ENCODE measurements around the gene LNX1.

DNA sequence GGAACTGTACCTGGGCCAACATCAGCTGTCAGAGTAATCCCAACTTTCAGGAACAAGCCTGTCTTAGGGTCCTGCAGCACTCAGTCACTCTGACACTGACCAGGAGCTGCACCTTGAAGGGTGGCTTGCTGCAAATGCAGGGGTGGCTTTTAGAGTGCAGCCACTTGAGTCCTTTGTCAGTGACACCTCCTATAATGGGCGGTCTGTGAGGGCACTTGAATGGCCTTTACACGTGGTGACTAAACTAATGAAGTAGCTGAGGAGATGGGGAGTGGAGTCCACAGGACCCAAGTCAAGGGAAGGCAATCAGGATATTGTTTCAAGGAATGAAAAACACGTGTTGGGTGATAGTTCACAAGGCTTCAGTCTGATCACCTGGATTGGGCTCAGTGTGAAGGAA is 11.1 kb upstream of the LNX1 start:
- TF ChIP-seq ZBTB33 (IDR thresholded peaks at IDR 0.05; ENCODE audit: borderline replicate concordance, low read depth) (no peak), MXI1 (IDR thresholded peaks at IDR 0.05; ENCODE audit: low read depth, low read length) (no peak), EP300 (IDR thresholded peaks at IDR 0.05; ENCODE audit: borderline replicate concordance in 1 of 2, low read depth in 1 of 2, low read length in 1 of 2) (no peak), GABPA (IDR thresholded peaks at IDR 0.05; ENCODE audit: low read depth) (no peak), TEAD4 (IDR thresholded peaks at IDR 0.05; ENCODE audit: borderline replicate concordance, insufficient read depth) (no peak), CHD2 (IDR thresholded peaks at IDR 0.05; ENCODE audit: low read length, partially characterized antibody) (no peak), YY1 (IDR thresholded peaks at IDR 0.05; ENCODE audit: low read depth) (no peak), POLR2AphosphoS5 (IDR thresholded peaks at IDR 0.05; ENCODE audit: low read depth, low read length) (no peak), TAF1 (IDR thresholded peaks at IDR 0.05; ENCODE audit: borderline replicate concordance, low read depth, low read length) (no peak), EZH2phosphoT487 (IDR thresholded peaks at IDR 0.05; ENCODE audit: borderline replicate concordance, low read depth) (no peak)
- TF ChIP-seq, protein P1, sequence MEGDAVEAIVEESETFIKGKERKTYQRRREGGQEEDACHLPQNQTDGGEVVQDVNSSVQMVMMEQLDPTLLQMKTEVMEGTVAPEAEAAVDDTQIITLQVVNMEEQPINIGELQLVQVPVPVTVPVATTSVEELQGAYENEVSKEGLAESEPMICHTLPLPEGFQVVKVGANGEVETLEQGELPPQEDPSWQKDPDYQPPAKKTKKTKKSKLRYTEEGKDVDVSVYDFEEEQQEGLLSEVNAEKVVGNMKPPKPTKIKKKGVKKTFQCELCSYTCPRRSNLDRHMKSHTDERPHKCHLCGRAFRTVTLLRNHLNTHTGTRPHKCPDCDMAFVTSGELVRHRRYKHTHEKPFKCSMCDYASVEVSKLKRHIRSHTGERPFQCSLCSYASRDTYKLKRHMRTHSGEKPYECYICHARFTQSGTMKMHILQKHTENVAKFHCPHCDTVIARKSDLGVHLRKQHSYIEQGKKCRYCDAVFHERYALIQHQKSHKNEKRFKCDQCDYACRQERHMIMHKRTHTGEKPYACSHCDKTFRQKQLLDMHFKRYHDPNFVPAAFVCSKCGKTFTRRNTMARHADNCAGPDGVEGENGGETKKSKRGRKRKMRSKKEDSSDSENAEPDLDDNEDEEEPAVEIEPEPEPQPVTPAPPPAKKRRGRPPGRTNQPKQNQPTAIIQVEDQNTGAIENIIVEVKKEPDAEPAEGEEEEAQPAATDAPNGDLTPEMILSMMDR (IDR thresholded peaks at IDR 0.05): no peak
- TF ChIP-seq, protein P2, sequence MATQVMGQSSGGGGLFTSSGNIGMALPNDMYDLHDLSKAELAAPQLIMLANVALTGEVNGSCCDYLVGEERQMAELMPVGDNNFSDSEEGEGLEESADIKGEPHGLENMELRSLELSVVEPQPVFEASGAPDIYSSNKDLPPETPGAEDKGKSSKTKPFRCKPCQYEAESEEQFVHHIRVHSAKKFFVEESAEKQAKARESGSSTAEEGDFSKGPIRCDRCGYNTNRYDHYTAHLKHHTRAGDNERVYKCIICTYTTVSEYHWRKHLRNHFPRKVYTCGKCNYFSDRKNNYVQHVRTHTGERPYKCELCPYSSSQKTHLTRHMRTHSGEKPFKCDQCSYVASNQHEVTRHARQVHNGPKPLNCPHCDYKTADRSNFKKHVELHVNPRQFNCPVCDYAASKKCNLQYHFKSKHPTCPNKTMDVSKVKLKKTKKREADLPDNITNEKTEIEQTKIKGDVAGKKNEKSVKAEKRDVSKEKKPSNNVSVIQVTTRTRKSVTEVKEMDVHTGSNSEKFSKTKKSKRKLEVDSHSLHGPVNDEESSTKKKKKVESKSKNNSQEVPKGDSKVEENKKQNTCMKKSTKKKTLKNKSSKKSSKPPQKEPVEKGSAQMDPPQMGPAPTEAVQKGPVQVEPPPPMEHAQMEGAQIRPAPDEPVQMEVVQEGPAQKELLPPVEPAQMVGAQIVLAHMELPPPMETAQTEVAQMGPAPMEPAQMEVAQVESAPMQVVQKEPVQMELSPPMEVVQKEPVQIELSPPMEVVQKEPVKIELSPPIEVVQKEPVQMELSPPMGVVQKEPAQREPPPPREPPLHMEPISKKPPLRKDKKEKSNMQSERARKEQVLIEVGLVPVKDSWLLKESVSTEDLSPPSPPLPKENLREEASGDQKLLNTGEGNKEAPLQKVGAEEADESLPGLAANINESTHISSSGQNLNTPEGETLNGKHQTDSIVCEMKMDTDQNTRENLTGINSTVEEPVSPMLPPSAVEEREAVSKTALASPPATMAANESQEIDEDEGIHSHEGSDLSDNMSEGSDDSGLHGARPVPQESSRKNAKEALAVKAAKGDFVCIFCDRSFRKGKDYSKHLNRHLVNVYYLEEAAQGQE (IDR thresholded peaks at IDR 0.05; ENCODE audit: low read depth, low read length): no peak

Data from SK-N-SH (cell line).